Psoas muscle (tissue), 8 donors: Measurements from ENCODE around the gene RELN. TPM values are rescaled to one million over a fixed set of nuclear protein-coding genes. Genes with fewer than 3 reads are reported as not detected.

ENCODE experiments used
- ATAC-seq, 4 donors: fragments of 200-7000 bp; cut with Tn5 transposase; one replicate each; pipeline ENCODE4 v1.9.1; 2020; ENCODE audit warnings: moderate library complexity in 3 of 4, mild to moderate bottlenecking in 2 of 4
- DNase-seq, 2 donors: peaks; one replicate each; pipeline ENCODE4 v3.0.0-alpha.2; 2020
- H3K27ac ChIP-seq: fragments of 200-600 bp; one replicate; pipeline ENCODE4 v1.8.0; 2022
- H3K27me3 ChIP-seq, 3 donors: fragments of 200-600 bp in 1 of 3; one replicate each; pipeline versions ENCODE4 v1.6.1 to v1.8.0; 2013 to 2022; ENCODE audit warnings: low read length in 2 of 3, mild to moderate bottlenecking in 2 of 3, moderate library complexity in 1 of 3; ENCODE audit not compliant: insufficient read depth in 3 of 3
- H3K36me3 ChIP-seq, 2 donors: fragments of 200-600 bp in 1 of 2; one replicate each; pipeline versions ENCODE4 v1.6.1 to v1.8.0; 2013 to 2022; ENCODE audit warnings: low read depth in 1 of 2, mild to moderate bottlenecking in 1 of 2, moderate library complexity in 1 of 2; ENCODE audit not compliant: insufficient read depth in 1 of 2
- H3K4me1 ChIP-seq: fragments of 200-600 bp; one replicate; pipeline ENCODE4 v1.8.0; 2022
- H3K4me3 ChIP-seq: fragments of 200-600 bp; one replicate; pipeline ENCODE4 v1.8.0; 2022; ENCODE audit warnings: mild to moderate bottlenecking
- H3K9me3 ChIP-seq: fragments of 200-600 bp; one replicate; pipeline ENCODE4 v1.8.0; 2022
- WGBS, 3 donors: extraction: QIAGEN DNeasy Blood & Tissue Kit; methylation state at CpG; one replicate each; pipeline versions ENCODE4 v1.1.6 to v1.1.7; 2013; 5-methylcytosine and 5-hydroxymethylcytosine counted together
- intact Hi-C, 2 donors: fragments of 100-400 bp; cut with DNase I; formaldehyde crosslinking; loops; one replicate each; pipeline versions ENCODE4 v1.11.0 to v1.14.2; 2022
- polyA plus RNA-seq, 3 donors: library from polyadenylated mRNA; stranded (reverse); fragments of 200-250 nt; gene quantifications; one replicate each; pipeline ENCODE4 v1.2.3, GENCODE V29; 2013
- total RNA-seq, 4 donors: library from RNA; stranded (reverse); fragmentation: NEBNext Ultra II Directional in 2 of 4; extraction: Animal tissue kit (Norgen Biotek cat#: 25700) in 2 of 4; gene quantifications; one replicate each; pipeline versions ENCODE4 v1.2.1 to v1.2.4, GENCODE V29; 2021 to 2023
- TF ChIP-seq, protein P1 (sequence below): fragments of 200-600 bp; IDR thresholded peaks from one replicate; pipeline ENCODE4 v1.8.0; 2022; ENCODE audit warnings: antibody characterized with exemption
- donor health status: healthy with polysubstance abuse.
- donor health status: DM: no; HTN: no; CAD: no; lungs with moderate emphysema.
- donor health status: Bipolar disorder and iron deficiency.
- donor health status: healthy.
- donor health status: DM: yes; HTN: yes; CAD: no.
- donor health status: DM: no; HTN: no; CAD: no.
- donor health status: DM: no; HTN: no; CAD: no.
- donor health status: DM: yes; HTN: yes; CAD: no.

Gene RELN
- total and polyA plus RNA-seq, 7 donors, result 0.10 to 0.44 (median 0.32) TPM

- Histone ChIP-seq H3K36me3 (no peaks in the 10 kb centered on the region), H3K4me1 (no peaks in the 10 kb centered on the region), H3K4me3 (no peak overlapping the region), H3K27ac (no peak overlapping the region), H3K27me3 (no peaks in the 10 kb centered on the region), H3K9me3 (no peaks in the 10 kb centered on the region)
- ATAC-seq (no peak), DNase-seq (no peak)
- 82 to 84% (median 83%) methylated on average over 2 of the region's 2 CpGs for WGBS, 3 donors
- intact Hi-C loops, result no loop called here
- TF ChIP-seq, protein P1, sequence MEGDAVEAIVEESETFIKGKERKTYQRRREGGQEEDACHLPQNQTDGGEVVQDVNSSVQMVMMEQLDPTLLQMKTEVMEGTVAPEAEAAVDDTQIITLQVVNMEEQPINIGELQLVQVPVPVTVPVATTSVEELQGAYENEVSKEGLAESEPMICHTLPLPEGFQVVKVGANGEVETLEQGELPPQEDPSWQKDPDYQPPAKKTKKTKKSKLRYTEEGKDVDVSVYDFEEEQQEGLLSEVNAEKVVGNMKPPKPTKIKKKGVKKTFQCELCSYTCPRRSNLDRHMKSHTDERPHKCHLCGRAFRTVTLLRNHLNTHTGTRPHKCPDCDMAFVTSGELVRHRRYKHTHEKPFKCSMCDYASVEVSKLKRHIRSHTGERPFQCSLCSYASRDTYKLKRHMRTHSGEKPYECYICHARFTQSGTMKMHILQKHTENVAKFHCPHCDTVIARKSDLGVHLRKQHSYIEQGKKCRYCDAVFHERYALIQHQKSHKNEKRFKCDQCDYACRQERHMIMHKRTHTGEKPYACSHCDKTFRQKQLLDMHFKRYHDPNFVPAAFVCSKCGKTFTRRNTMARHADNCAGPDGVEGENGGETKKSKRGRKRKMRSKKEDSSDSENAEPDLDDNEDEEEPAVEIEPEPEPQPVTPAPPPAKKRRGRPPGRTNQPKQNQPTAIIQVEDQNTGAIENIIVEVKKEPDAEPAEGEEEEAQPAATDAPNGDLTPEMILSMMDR, result no peak
Observed at GRCh38 chr7:103813970-103814369, 175.5 kb downstream of the RELN start.

DNA sequence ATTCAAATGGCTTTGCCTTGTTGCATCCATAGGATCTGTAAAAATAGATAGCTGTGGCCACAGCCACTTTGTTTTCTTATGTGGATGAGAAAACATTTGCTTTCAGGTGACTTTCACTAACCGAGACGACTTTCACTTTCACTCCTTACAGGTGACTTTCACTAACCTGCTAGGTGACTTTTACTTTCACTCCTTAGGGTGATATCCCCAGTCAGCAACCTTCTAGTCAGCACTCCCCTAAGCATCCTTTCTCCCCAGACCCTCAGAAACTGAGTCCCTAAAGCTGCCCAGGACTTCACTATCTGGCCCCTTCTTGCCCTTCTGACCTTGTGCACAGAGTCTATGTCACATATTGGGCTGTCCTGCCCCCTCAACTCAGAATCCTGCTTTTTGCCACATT, 177.5 kb downstream of the RELN start:
- intact Hi-C loops, result no loop called here
- H3K27me3 ChIP-seq, result no peaks in the 10 kb centered on the region
- no peak for ATAC-seq
- no peak for DNase-seq
- WGBS, 3 donors, result 58 to 69% (median 61%) methylated on average over 2 of the region's 2 CpGs
- TF ChIP-seq, protein P1, result no peak
- H3K9me3 ChIP-seq, result no peaks in the 10 kb centered on the region
- no peak overlapping the region for H3K4me3 ChIP-seq
- no peaks in the 10 kb centered on the region for H3K36me3 ChIP-seq
- H3K4me1 ChIP-seq, result no peaks in the 10 kb centered on the region
- no peak overlapping the region for H3K27ac ChIP-seq

DNA sequence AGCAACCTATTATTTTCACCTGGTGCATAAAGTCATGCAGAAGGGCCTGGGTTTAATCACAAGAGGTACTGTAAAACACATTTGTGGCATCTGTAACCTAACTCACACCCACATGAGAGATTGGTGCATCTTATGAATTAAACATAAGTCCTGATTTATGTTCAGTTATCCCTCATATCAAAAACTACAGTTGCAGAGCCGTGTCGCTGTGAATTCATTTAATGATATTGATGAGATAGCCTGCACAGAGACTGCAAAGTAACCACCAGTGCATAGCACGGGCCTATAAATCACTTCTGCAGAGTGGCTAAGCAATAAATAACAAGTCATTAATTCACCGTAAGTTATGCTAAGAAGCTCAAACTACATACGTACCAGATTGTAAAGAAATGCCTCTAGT, 178.2 kb downstream of the RELN start:
- Histone ChIP-seq H3K9me3 (no peaks in the 10 kb centered on the region), H3K4me1 (no peaks in the 10 kb centered on the region), H3K27me3 (no peaks in the 10 kb centered on the region), H3K36me3 (no peaks in the 10 kb centered on the region), H3K4me3 (no peak overlapping the region), H3K27ac (no peak overlapping the region)
- ATAC-seq (no peak), DNase-seq (no peak)
- intact Hi-C loops, result no loop called here
- TF ChIP-seq, protein P1, result no peak
- 23 to 38% (median 28%) methylated on average over 5 of the region's 5 CpGs for WGBS, 3 donors

DNA sequence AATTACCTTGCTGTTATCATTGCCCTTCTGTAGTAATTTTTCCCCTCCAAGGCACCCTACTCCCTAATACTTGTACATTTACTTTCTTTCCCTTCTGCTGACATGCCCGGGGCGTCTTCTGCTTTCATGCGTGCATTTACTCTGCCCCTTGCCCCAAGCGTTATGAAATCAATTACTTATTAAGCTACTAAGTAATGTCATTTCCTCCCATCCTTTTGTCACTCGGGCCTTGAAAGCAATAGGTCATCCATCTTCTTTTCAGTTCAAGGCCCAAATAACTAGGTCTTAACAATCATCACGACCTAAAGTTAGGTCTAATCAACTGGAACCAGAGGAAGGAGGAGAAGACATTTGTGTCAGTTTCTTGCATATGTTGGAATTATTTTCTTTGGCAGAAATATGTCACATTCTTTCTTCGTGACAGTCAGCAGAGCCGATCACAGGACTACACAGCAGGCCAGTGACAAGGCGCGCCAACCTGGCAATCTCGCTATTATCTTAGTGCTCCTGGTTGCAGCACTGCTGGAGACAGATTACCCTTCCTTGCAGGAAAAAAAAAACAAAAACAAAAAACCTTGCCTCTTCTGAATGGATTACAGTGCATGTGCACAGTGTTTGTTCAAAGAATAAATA, 179.2 kb downstream of the RELN start:
- 42 to 43% (median 42%) methylated on average over 11 of the region's 11 CpGs for WGBS, 3 donors
- no peaks in the 10 kb centered on the region for H3K9me3 ChIP-seq
- H3K27me3 ChIP-seq, result no peaks in the 10 kb centered on the region
- TF ChIP-seq, protein P1, result no peak
- intact Hi-C loops, result no loop called here
- H3K4me3 ChIP-seq, result no peak overlapping the region
- no peak for DNase-seq
- no peak for ATAC-seq
- no peak overlapping the region for H3K27ac ChIP-seq
- no peaks in the 10 kb centered on the region for H3K36me3 ChIP-seq
- no peaks in the 10 kb centered on the region for H3K4me1 ChIP-seq
